DOHH2 (cell line): Measurements from ENCODE around the gene FAM25A.
"Not testable (repeated sequence)": the region's sequence is repeated elsewhere in the genome, so short reads cannot be mapped to it uniquely, and the experiment has no call there.

Experiments used
- H3F3A ChIP-seq: fragments of 200-600 bp; sonication (generic), shearing (Covaris generic); 2 replicates; pipeline ENCODE4 v1.6.0; 2016; ENCODE audit warnings: antibody characterized with exemption, mild to moderate bottlenecking; ENCODE audit not compliant: control insufficient read depth, insufficient read depth
- H3K27ac ChIP-seq: fragments of 200-600 bp; sonication (generic); 2 replicates; pipeline ENCODE4 v1.5.1; 2014; ENCODE audit warnings: low read depth, mild to moderate bottlenecking, low read length, moderate library complexity
- H3K27me3 ChIP-seq: fragments of 200-600 bp; sonication (generic); 2 replicates; pipeline ENCODE4 v1.6.1; 2014; ENCODE audit warnings: mild to moderate bottlenecking, low read length, mixed read lengths; ENCODE audit not compliant: control insufficient read depth
- H3K36me3 ChIP-seq: fragments of 200-600 bp; sonication (generic); 2 replicates; pipeline ENCODE4 v1.6.1; 2014; ENCODE audit warnings: mild to moderate bottlenecking, low read length, moderate library complexity, mixed read lengths; ENCODE audit not compliant: control insufficient read depth
- H3K4me1 ChIP-seq: fragments of 200-600 bp; sonication (generic); 2 replicates; pipeline ENCODE4 v1.6.1; 2014; ENCODE audit warnings: mild to moderate bottlenecking, low read length, mixed read lengths; ENCODE audit not compliant: control insufficient read depth
- H3K4me2 ChIP-seq: fragments of 200-600 bp; sonication (generic); 2 replicates; pipeline ENCODE4 v1.6.0; 2014; ENCODE audit warnings: mild to moderate bottlenecking, low read length, moderate library complexity
- H3K4me3 ChIP-seq: fragments of 200-600 bp; sonication (generic); 2 replicates; pipeline ENCODE4 v1.5.1; 2014; ENCODE audit warnings: mild to moderate bottlenecking, low read length, mixed read lengths
- H3K79me2 ChIP-seq: fragments of 200-600 bp; sonication (generic); 2 replicates; pipeline ENCODE4 v1.6.1; 2014; ENCODE audit warnings: mild to moderate bottlenecking, low read length, mixed read lengths; ENCODE audit not compliant: control insufficient read depth
- H3K9me2 ChIP-seq: fragments of 200-600 bp; sonication (generic); replicated peaks from 2 replicates; pipeline ENCODE4 v1.6.1; 2014; ENCODE audit warnings: mild to moderate bottlenecking, low read length, mixed read lengths; ENCODE audit not compliant: control insufficient read depth
- H3K9me3 ChIP-seq: fragments of 200-600 bp; sonication (generic); 2 replicates; pipeline ENCODE4 v1.6.1; 2014; ENCODE audit warnings: antibody characterized with exemption, low read length, mixed read lengths; ENCODE audit not compliant: control insufficient read depth, insufficient read depth
- H4K20me1 ChIP-seq: fragments of 200-600 bp; sonication (generic); 2 replicates; pipeline ENCODE4 v1.6.0; 2014; ENCODE audit warnings: low read depth, mild to moderate bottlenecking, antibody characterized with exemption, low read length, moderate library complexity; ENCODE audit not compliant: control insufficient read depth, insufficient read depth
- CTCF ChIP-seq: fragments of 200-600 bp; sonication (generic); IDR thresholded peaks from one replicate; pipeline ENCODE4 v1.5.1; 2014; ENCODE audit warnings: antibody characterized with exemption, mild to moderate bottlenecking, low read depth, low read length; ENCODE audit not compliant: poor library complexity, severe bottlenecking
- EZH2phosphoT487 ChIP-seq: fragments of 200-600 bp; sonication (generic); IDR thresholded peaks from 2 replicates; pipeline ENCODE4 v1.6.1; 2017; ENCODE audit warnings: borderline replicate concordance, mild to moderate bottlenecking, antibody characterized with exemption, low read length, moderate library complexity, mixed read lengths

Gene FAM25A

GRCh38 chr10:86979977-86980448 is 40.1 kb upstream of the FAM25A start:
- no peaks in the 10 kb centered on the region for H3K9me3 ChIP-seq
- no peaks in the 10 kb centered on the region for H3K4me1 ChIP-seq
- no peak overlapping the region for H3K27ac ChIP-seq
- H3K4me3 ChIP-seq: no peak overlapping the region
- no peaks in the 10 kb centered on the region for H3K79me2 ChIP-seq
- no peaks in the 10 kb centered on the region for H3F3A ChIP-seq
- H4K20me1 ChIP-seq: no peaks in the 10 kb centered on the region
- H3K36me3 ChIP-seq: no peaks in the 10 kb centered on the region
- no peaks in the 10 kb centered on the region for H3K27me3 ChIP-seq
- no peak overlapping the region for H3K4me2 ChIP-seq
- H3K9me2 ChIP-seq: no peaks in the 10 kb centered on the region
- TF ChIP-seq CTCF: no peak
- no peak for TF ChIP-seq EZH2phosphoT487

GRCh38 chr10:86981020-86981419 is 39.1 kb upstream of the FAM25A start:
- H3K36me3 ChIP-seq, H3K27ac ChIP-seq, H3K9me3 ChIP-seq, H4K20me1 ChIP-seq, H3K4me3 ChIP-seq, H3K79me2 ChIP-seq, H3K4me2 ChIP-seq, H3F3A ChIP-seq, H3K9me2 ChIP-seq, H3K4me1 ChIP-seq, H3K27me3 ChIP-seq: not testable (repeated sequence)

- no peaks in the 10 kb centered on the region for H4K20me1 ChIP-seq
- no peak overlapping the region for H3K4me3 ChIP-seq
- no peaks in the 10 kb centered on the region for H3F3A ChIP-seq
- no peak overlapping the region for H3K27ac ChIP-seq
- H3K4me2 ChIP-seq: no peak overlapping the region
- H3K36me3 ChIP-seq: no peaks in the 10 kb centered on the region
- TF ChIP-seq EZH2phosphoT487: no peak
- no peak for TF ChIP-seq CTCF
- H3K79me2 ChIP-seq: no peaks in the 10 kb centered on the region
- no peaks in the 10 kb centered on the region for H3K27me3 ChIP-seq
- H3K9me2 ChIP-seq: no peaks in the 10 kb centered on the region
- H3K4me1 ChIP-seq: no peaks in the 10 kb centered on the region
- H3K9me3 ChIP-seq: no peaks in the 10 kb centered on the region
Observed at GRCh38 chr10:86981716-86982115, 38.4 kb upstream of the FAM25A start.

DNA sequence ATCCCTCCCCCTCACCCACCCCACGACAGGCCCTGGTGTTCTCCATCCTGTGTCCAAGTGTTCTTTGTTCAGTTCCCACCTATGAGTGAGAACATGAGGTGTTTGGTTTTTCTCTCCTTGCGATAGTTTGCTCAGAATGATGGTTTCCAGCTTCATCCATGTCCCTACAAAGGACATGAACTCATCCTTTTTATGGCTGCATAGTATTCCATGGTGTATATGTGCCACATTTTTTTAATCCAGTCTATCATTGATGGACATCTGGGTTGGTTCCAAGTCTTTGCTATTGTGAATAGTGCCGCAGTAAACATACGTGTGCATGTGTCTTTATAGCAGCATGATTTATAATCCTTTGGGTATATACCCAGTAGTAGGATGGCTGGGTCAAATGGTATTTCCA is 35.6 kb upstream of the FAM25A start:
- not testable (repeated sequence) for H3K4me3 ChIP-seq, H3K9me2 ChIP-seq, H3K4me2 ChIP-seq

More for the DNA sequence above, 35.6 kb upstream of the FAM25A start:
- H4K20me1 ChIP-seq, H3K79me2 ChIP-seq, H3K27ac ChIP-seq, H3K36me3 ChIP-seq, H3F3A ChIP-seq, H3K9me3 ChIP-seq, H3K4me1 ChIP-seq: not testable (repeated sequence)
- peaks cover 11% of the 10 kb centered on the region; the same call in 1 of the 2 replicates for H3K27me3 ChIP-seq
